Tibial nerve (tissue), 4 donors: ENCODE data around the gene SORCS3.

Source experiments
- EP300 ChIP-seq, 2 donors: sonication (generic); formaldehyde crosslinking; IDR thresholded peaks; one replicate each; pipeline ENCODE4 v1.6.1; 2017; ENCODE audit warnings: antibody characterized with exemption in 2 of 2, mild to moderate bottlenecking in 1 of 2
- POLR2A ChIP-seq, 2 donors: fragments of 450-650 bp; IDR thresholded peaks; one replicate each; pipeline ENCODE4 v1.6.1; 2017; ENCODE audit warnings: antibody characterized with exemption in 2 of 2, mild to moderate bottlenecking in 2 of 2, moderate library complexity in 2 of 2
- TF ChIP-seq, protein P1 (sequence below), 5 experiments: fragments of 200-600 bp in 3 of 5; fragments of 450-650 bp in 2 of 5; sonication (generic) in 3 of 5; IDR thresholded peaks; one replicate each; pipeline ENCODE4 v1.5.1; 2016 to 2019; ENCODE audit warnings: antibody characterized with exemption in 5 of 5, mild to moderate bottlenecking in 3 of 5, moderate library complexity in 2 of 5

DNA sequence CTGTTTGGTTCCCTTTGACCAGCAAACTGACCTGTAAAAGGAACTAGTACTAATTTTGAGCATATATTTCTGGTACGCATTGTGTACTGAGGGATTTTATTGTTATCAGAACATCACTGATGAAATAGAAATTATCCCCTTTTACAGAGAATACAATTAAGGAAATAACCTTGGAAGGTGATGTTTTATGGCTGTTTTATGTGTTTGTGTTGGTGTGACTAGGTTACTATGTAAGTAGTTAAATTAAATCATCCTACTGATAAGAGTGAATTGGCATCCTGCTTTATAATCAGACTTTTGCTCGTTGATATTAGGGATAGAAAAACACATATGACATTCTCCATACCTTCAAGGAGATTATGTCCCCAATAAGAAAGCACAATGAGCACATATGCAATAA is 596.6 kb downstream of the SORCS3 start:
- TF ChIP-seq, protein P1, sequence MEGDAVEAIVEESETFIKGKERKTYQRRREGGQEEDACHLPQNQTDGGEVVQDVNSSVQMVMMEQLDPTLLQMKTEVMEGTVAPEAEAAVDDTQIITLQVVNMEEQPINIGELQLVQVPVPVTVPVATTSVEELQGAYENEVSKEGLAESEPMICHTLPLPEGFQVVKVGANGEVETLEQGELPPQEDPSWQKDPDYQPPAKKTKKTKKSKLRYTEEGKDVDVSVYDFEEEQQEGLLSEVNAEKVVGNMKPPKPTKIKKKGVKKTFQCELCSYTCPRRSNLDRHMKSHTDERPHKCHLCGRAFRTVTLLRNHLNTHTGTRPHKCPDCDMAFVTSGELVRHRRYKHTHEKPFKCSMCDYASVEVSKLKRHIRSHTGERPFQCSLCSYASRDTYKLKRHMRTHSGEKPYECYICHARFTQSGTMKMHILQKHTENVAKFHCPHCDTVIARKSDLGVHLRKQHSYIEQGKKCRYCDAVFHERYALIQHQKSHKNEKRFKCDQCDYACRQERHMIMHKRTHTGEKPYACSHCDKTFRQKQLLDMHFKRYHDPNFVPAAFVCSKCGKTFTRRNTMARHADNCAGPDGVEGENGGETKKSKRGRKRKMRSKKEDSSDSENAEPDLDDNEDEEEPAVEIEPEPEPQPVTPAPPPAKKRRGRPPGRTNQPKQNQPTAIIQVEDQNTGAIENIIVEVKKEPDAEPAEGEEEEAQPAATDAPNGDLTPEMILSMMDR (IDR thresholded peaks at IDR 0.05), result no peak
- TF ChIP-seq POLR2A (IDR thresholded peaks at IDR 0.05) (no peak), EP300 (IDR thresholded peaks at IDR 0.05) (no peak)
